ENCODE results near the gene BST2.

The BST2 gene

DNA sequence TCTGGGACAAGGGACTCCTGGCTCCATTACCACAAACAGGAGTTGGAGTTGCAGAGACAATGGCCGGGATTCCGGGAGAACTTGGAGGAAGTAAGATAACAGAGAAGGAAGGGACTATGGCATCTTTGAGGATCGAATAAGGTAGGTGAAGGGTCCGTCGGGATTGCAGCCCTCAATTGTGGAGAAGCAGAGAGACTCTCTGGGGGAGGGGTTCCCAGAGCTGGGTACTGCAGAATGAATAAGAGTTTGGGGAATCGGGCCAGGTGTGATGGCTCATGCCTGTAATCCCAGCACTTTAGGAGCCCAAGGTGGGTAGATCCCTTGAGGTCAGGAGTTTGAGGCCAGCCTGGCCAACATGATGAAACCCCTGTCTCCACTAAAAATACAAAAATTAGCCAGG, 3.8 kb downstream of the BST2 start:
- no peak overlapping the region for H3K27ac ChIP-seq

DNA sequence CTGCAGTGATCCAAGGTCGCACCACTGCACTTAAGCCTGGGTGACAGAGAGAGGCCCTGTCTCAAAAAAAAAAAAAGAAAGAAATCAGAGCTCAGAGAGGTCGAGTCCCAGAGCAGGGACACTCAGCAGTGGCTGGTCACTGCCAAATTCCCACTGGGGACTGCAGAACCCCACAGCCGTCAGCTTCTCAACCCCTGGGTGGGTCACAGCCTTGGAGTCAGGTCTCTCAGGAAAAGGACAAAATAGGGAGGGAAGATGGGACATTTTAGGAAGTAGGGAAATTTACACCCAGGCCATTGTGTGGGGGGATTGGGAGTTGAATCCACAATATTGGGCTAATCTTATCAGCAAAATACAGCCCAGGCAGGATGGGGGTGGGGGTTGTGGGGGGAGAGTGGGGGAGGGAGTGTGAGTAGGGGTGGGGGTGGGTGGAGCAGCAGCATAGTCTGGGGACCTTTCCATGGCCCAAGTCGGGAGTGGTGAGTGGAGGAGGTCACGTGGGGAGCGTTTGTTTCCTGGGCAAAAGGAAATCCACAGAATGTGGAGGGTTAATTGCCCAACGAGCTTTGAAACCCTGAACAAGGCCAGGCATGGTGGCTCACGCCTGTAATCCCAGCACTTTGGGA, 6.4 kb downstream of the BST2 start:
- peaks cover 0 to 37% of the 10 kb centered on the region in 2 donors for H3K27me3 ChIP-seq
- no peaks in the 10 kb centered on the region for H3K36me3 ChIP-seq
- H3K27ac ChIP-seq, result no peak overlapping the region
- DNase-seq, result no peak
- no peaks in the 10 kb centered on the region for H3K4me1 ChIP-seq
- H3K9me3 ChIP-seq, result no peaks in the 10 kb centered on the region
- TF ChIP-seq, protein P1, sequence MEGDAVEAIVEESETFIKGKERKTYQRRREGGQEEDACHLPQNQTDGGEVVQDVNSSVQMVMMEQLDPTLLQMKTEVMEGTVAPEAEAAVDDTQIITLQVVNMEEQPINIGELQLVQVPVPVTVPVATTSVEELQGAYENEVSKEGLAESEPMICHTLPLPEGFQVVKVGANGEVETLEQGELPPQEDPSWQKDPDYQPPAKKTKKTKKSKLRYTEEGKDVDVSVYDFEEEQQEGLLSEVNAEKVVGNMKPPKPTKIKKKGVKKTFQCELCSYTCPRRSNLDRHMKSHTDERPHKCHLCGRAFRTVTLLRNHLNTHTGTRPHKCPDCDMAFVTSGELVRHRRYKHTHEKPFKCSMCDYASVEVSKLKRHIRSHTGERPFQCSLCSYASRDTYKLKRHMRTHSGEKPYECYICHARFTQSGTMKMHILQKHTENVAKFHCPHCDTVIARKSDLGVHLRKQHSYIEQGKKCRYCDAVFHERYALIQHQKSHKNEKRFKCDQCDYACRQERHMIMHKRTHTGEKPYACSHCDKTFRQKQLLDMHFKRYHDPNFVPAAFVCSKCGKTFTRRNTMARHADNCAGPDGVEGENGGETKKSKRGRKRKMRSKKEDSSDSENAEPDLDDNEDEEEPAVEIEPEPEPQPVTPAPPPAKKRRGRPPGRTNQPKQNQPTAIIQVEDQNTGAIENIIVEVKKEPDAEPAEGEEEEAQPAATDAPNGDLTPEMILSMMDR (IDR thresholded peaks at IDR 0.05), result no peak
- no peak overlapping the region for H3K4me3 ChIP-seq
- intact Hi-C loops (cut with DNase I; ENCODE audit: low total_unique reads), result no loop called here

More for the DNA sequence above, 3.8 kb downstream of the BST2 start:
- no peak for DNase-seq
- intact Hi-C loops (cut with DNase I; ENCODE audit: low total_unique reads), result no loop called here
- H3K27me3 ChIP-seq, result peaks cover 0 to 23% of the 10 kb centered on the region in 2 donors
- TF ChIP-seq, protein P1 (IDR thresholded peaks at IDR 0.05), result no peak
- H3K4me1 ChIP-seq, result peaks cover 0 to 6% (median 0%) of the 10 kb centered on the region in 4 donors
- no peak overlapping the region for H3K4me3 ChIP-seq
- no peaks in the 10 kb centered on the region for H3K9me3 ChIP-seq
- H3K36me3 ChIP-seq, result no peaks in the 10 kb centered on the region

DNA sequence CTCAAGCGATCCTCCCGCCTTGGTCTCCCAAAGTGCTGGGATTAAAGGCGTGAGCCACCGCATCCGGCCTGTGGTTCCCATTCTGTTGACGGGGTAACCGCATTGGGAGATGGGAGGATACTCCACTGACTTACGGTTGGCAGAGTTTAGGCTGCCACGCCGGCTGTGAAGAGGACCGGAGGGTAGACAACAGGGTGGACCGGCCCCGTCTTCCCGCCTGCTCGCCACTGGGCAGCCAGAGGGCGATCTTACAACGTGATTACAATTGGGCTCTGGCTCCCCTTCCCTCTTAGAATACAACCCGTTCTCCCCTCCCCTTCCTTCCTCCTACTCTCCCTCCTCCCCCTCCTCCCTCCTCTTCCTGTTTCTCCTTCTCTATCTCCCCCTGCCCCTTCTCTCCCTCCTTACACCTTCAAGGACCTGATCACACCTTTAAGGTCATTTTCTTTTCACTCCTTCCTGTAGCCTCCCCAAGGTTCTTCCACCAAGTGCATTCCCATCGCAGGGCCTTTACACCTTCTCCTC, 10.5 kb downstream of the BST2 start:
- no peak overlapping the region for H3K27ac ChIP-seq
- intact Hi-C loops (cut with DNase I; ENCODE audit: low total_unique reads), result no loop called here

GRCh38 chr19:17393914-17394313, 11.5 kb downstream of the BST2 start, which contains the start of gene CCDC194:
Gene CCDC194, minus strand, starts transcription at chr19:17394196. Its CDS starts 38 bp downstream, at chr19:17394158.
- no peak for DNase-seq
- Histone ChIP-seq H3K36me3 (no peaks in the 10 kb centered on the region), H3K9me3 (peaks cover 0 to 2% (median 0%) of the 10 kb centered on the region in 3 donors), H3K27me3 (peaks cover 0 to 27% of the 10 kb centered on the region in 2 donors), H3K4me3 (no peak within 1 kb of the TSS), H3K4me1 (peaks cover 0 to 19% (median 16%) of the 10 kb centered on the region in 4 donors), H3K27ac (no peak within 1 kb of the TSS)
- intact Hi-C loops (cut with DNase I; ENCODE audit: low total_unique reads), result no loop called here
- TF ChIP-seq, protein P1 (IDR thresholded peaks at IDR 0.05), result no peak

More for the DNA sequence above, 10.5 kb downstream of the BST2 start:
- Histone ChIP-seq H3K36me3 (no peaks in the 10 kb centered on the region), H3K27me3 (peaks cover 0 to 27% of the 10 kb centered on the region in 2 donors), H3K4me3 (no peak overlapping the region), H3K9me3 (no peaks in the 10 kb centered on the region), H3K4me1 (peaks cover 0 to 19% (median 16%) of the 10 kb centered on the region in 4 donors)
- TF ChIP-seq, protein P1 (IDR thresholded peaks at IDR 0.05), result peak; percentile 46 to 62
- DNase-seq, result no peak

DNA sequence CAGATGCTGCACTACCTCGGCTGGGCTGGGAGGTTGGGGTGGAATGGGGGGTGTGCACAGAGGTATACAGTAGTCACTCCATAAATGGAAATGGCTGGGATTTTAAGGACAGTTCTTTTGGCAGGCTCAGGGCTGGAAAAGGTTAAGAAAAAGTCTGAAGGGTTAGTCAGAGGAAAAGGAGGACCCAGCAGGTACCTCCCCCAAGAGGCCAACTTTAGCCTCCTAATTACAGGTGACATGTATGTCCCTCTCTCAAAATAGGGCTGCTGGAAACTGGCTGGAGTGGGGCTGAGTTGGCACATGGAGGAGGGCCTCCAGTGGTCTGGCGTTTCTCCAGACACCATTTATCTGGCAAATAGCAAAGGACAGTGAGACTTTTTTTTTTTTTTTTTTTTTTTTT, 12.4 kb downstream of the BST2 start:
- Histone ChIP-seq H3K27ac (no peak overlapping the region), H3K9me3 (peaks cover 0 to 2% (median 0%) of the 10 kb centered on the region in 3 donors), H3K36me3 (no peaks in the 10 kb centered on the region), H3K27me3 (peaks cover 0 to 27% of the 10 kb centered on the region in 2 donors), H3K4me1 (peaks cover 0 to 19% (median 16%) of the 10 kb centered on the region in 4 donors), H3K4me3 (no peak overlapping the region)
- intact Hi-C loops (cut with DNase I; ENCODE audit: low total_unique reads), result no loop called here
- no peak for DNase-seq
- TF ChIP-seq, protein P1 (IDR thresholded peaks at IDR 0.05), result no peak
